SHP77 treated with DMSO at 0.1 percent for 48 hours (cell line): Measurements from ENCODE around the gene EBF3.

Experiments used
- DNase-seq: peaks from one replicate; lab custom pipeline; 2025; lab: John Stamatoyannopoulos, UW

EBF3 gene

DNA sequence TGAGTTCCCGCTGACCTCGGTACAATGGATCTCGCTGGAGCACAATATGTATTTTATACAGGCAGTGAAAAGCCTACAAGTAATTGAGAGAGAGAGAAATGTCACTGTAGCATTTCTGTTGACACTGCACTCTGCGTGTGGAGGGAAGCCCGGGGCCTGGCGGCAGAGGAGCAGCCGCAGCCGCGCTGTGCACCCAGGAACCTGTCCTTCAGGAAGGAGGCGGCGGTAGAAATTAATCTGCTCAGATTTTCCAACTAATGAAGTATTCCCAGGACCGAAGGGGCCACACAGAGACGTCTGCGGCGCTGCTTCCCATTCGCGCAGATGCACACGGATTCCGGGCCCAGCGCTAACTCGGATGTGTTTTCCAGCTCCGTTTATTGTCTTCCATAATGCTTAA is 170.1 kb downstream of the EBF3 start:
- DNase-seq: no peak

GRCh38 chr10:129793479-129793878 is 170.6 kb downstream of the EBF3 start:
- DNase-seq: no peak

DNA sequence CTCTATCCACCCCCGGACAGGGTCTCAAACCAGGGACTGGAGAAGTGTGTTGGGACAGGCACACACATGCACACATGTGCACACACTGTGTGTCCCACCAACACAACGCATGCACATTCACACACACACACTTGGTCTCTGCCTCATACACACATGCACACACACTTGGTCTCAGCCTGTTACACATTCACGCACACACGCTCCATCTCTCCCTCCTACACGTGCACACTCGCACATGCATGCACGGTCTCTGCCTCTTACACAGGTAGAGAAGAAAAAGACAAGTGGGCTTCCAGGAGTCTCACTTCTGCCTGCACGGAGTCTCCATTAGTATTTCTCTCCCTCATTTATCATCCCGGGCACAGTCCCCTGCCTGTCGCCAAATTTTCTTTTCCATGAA is 171.2 kb downstream of the EBF3 start:
- no peak for DNase-seq

DNA sequence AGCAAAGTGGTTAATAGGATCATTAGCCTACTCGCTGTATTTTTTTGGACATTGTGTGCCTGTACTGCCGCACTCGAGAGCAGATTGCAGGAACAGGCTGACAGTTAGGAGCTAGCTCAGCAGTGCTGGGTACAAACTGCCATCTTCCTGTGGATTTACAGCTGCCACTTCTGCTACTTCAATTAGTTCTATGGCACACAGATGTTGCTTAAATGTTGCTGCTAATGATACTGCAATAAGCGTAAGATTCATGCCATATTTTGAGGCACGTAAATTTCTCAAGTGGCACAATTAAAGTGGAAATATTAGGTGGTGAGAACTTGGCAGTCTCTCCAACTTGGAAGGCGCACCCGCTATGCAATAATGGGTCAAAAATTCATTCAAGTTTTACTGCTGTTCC is 171.9 kb downstream of the EBF3 start:
- DNase-seq: no peak

GRCh38 chr10:129790715-129791446 is 173.2 kb downstream of the EBF3 start:
- no peak for DNase-seq

DNA sequence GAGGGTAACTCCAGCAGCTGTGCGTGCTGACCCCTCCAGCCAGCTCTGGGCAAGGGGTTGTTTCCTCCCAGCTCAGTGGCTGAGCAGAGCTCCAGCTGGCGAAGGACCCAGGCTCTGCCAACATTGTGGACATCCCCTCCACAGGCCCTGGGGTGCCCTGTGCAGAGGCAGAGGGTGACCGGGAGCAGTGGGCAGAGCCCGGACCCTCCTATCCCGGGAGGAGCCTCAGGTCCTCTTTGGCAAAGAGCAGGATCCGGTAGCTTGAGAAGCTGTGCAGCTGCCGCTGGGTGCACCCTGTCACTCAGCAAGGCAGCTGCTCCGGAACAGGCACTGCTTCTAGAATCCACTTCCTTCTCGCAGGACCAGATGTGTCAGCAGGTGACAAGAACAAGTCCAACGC is 175.9 kb downstream of the EBF3 start:
- DNase-seq: no peak

GRCh38 chr10:129787557-129787956 is 176.5 kb downstream of the EBF3 start:
- no peak for DNase-seq

- DNase-seq: no peak
Observed at GRCh38 chr10:129786216-129786615, 177.9 kb downstream of the EBF3 start.

GRCh38 chr10:129785536-129785981 is 178.5 kb downstream of the EBF3 start:
- DNase-seq: no peak
